Rectal smooth muscle tissue (tissue), 1 donor: ENCODE results near the gene PPM1M.
"Not testable (repeated sequence)": the region's sequence is repeated elsewhere in the genome, so short reads cannot be mapped to it uniquely, and the experiment has no call there.

Source experiments
- H3K27ac ChIP-seq: one replicate; pipeline ENCODE4 v1.7.0; 2013; ENCODE audit warnings: low read depth, low read length, inconsistent platforms
- H3K27me3 ChIP-seq: one replicate; pipeline ENCODE4 v1.7.0; 2013; ENCODE audit warnings: low read length; ENCODE audit not compliant: control insufficient read depth, insufficient read depth
- H3K36me3 ChIP-seq: one replicate; pipeline ENCODE4 v1.7.0; 2013; ENCODE audit warnings: low read length; ENCODE audit not compliant: control insufficient read depth, insufficient read depth
- H3K4me1 ChIP-seq: one replicate; pipeline ENCODE4 v1.7.0; 2013; ENCODE audit warnings: low read length; ENCODE audit not compliant: control insufficient read depth, insufficient read depth
- H3K4me3 ChIP-seq: one replicate; pipeline ENCODE4 v1.7.0; 2013; ENCODE audit warnings: low read length
- H3K9ac ChIP-seq: one replicate; pipeline ENCODE4 v1.7.0; 2013; ENCODE audit warnings: low read length

The PPM1M gene

GRCh38 chr3:52280050-52280461 lies 34.5 kb downstream of the PPM1M start:
- no peaks in the 10 kb centered on the region for H3K27me3 ChIP-seq
- H3K36me3 ChIP-seq, result peaks cover 6% of the 10 kb centered on the region
- H3K4me1 ChIP-seq, result peaks cover 21% of the 10 kb centered on the region
- peak overlapping the region; percentile 100 for H3K27ac ChIP-seq
- no peak overlapping the region for H3K9ac ChIP-seq
- H3K4me3 ChIP-seq, result no peak overlapping the region

- H3K4me3 ChIP-seq, result no peak overlapping the region
- peaks cover 6% of the 10 kb centered on the region for H3K4me1 ChIP-seq
- no peak overlapping the region for H3K9ac ChIP-seq
- no peaks in the 10 kb centered on the region for H3K27me3 ChIP-seq
- no peak overlapping the region for H3K27ac ChIP-seq
- peaks cover 2% of the 10 kb centered on the region for H3K36me3 ChIP-seq
Observed at GRCh38 chr3:52281981-52282801, 36.6 kb downstream of the PPM1M start.

- Histone ChIP-seq H3K36me3 (no peaks in the 10 kb centered on the region), H3K4me3 (no peak overlapping the region), H3K27me3 (no peaks in the 10 kb centered on the region), H3K9ac (no peak overlapping the region), H3K4me1 (peaks cover 6% of the 10 kb centered on the region), H3K27ac (no peak overlapping the region)
Observed at GRCh38 chr3:52283306-52283705, 37.7 kb downstream of the PPM1M start.

GRCh38 chr3:52284051-52284450 lies 38.5 kb downstream of the PPM1M start:
- not testable (repeated sequence) for H3K4me3 ChIP-seq, H3K4me1 ChIP-seq, H3K9ac ChIP-seq, H3K27me3 ChIP-seq, H3K36me3 ChIP-seq, H3K27ac ChIP-seq

GRCh38 chr3:52286777-52287110 lies 41.2 kb downstream of the PPM1M start:
- no peaks in the 10 kb centered on the region for H3K4me1 ChIP-seq
- H3K27ac ChIP-seq, result peak overlapping the region; percentile 100
- no peaks in the 10 kb centered on the region for H3K27me3 ChIP-seq
- no peaks in the 10 kb centered on the region for H3K36me3 ChIP-seq
- peak overlapping the region; percentile 98 for H3K9ac ChIP-seq
- peak overlapping the region; percentile 94 for H3K4me3 ChIP-seq

- H3K4me3 ChIP-seq, result peak overlapping the region; percentile 94
- H3K9ac ChIP-seq, result no peak overlapping the region
- no peaks in the 10 kb centered on the region for H3K4me1 ChIP-seq
Observed at GRCh38 chr3:52288674-52289073, 43.1 kb downstream of the PPM1M start.

GRCh38 chr3:52289338-52289746 lies 43.8 kb downstream of the PPM1M start:
- H3K27me3 ChIP-seq, result no peaks in the 10 kb centered on the region
- H3K9ac ChIP-seq, result no peak overlapping the region
- H3K27ac ChIP-seq, result no peak overlapping the region
- no peaks in the 10 kb centered on the region for H3K4me1 ChIP-seq
- H3K4me3 ChIP-seq, result peak overlapping the region; percentile 94
- H3K36me3 ChIP-seq, result peaks cover 6% of the 10 kb centered on the region

More at GRCh38 chr3:52288674-52289073, 43.1 kb downstream of the PPM1M start:
- peaks cover 6% of the 10 kb centered on the region for H3K36me3 ChIP-seq
- no peak overlapping the region for H3K27ac ChIP-seq
- no peaks in the 10 kb centered on the region for H3K27me3 ChIP-seq

GRCh38 chr3:52289747-52290595 lies 44.4 kb downstream of the PPM1M start:
- H3K36me3 ChIP-seq, result peaks cover 6% of the 10 kb centered on the region

GRCh38 chr3:52290596-52291507 lies 45.3 kb downstream of the PPM1M start:
- H3K4me1 ChIP-seq, result no peaks in the 10 kb centered on the region
- H3K27me3 ChIP-seq, result no peaks in the 10 kb centered on the region
- peak overlapping the region; percentile 11 for H3K4me3 ChIP-seq
- H3K9ac ChIP-seq, result no peak overlapping the region
- H3K36me3 ChIP-seq, result peaks cover 6% of the 10 kb centered on the region
- no peak overlapping the region for H3K27ac ChIP-seq

More at GRCh38 chr3:52289747-52290595, 44.4 kb downstream of the PPM1M start:
- no peaks in the 10 kb centered on the region for H3K4me1 ChIP-seq
- H3K9ac ChIP-seq, result no peak overlapping the region
- no peak overlapping the region for H3K27ac ChIP-seq
- H3K27me3 ChIP-seq, result no peaks in the 10 kb centered on the region
- H3K4me3 ChIP-seq, result peak overlapping the region; percentile 11

- Histone ChIP-seq H3K4me1 (no peaks in the 10 kb centered on the region), H3K4me3 (peak overlapping the region; percentile 11), H3K27ac (no peak overlapping the region), H3K27me3 (peaks cover 2% of the 10 kb centered on the region), H3K9ac (no peak overlapping the region), H3K36me3 (peaks cover 6% of the 10 kb centered on the region)
Observed at GRCh38 chr3:52291508-52292181, 46.1 kb downstream of the PPM1M start.

GRCh38 chr3:52292247-52293065 lies 46.9 kb downstream of the PPM1M start:
- no peak overlapping the region for H3K9ac ChIP-seq

More at GRCh38 chr3:52292247-52293065, 46.9 kb downstream of the PPM1M start:
- Histone ChIP-seq H3K4me1 (no peaks in the 10 kb centered on the region), H3K27me3 (peaks cover 2% of the 10 kb centered on the region), H3K36me3 (peaks cover 6% of the 10 kb centered on the region), H3K27ac (no peak overlapping the region), H3K4me3 (no peak overlapping the region)
